Measurements from ENCODE around the gene OAS2.

OAS2 gene

DNA sequence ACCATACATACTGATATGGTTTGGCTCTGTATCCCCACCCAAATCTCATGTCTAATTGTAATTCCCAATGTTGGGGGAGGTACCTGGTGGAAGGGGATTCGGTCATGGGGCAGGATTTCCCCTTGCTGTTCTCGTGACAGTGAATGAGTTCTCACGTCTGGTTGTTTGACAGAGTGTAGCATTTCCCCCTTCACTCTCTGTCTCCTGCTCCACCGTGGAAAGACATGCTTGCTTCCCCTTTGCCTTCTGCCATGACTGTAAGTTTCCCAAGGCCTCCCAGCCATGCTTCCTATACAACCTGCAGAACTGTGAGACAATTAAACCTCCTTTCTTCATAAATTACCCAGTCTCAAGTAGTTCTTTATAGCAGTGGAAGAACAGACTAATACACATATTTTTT, 49.4 kb downstream of the OAS2 start:
- no peak for DNase-seq

DNA sequence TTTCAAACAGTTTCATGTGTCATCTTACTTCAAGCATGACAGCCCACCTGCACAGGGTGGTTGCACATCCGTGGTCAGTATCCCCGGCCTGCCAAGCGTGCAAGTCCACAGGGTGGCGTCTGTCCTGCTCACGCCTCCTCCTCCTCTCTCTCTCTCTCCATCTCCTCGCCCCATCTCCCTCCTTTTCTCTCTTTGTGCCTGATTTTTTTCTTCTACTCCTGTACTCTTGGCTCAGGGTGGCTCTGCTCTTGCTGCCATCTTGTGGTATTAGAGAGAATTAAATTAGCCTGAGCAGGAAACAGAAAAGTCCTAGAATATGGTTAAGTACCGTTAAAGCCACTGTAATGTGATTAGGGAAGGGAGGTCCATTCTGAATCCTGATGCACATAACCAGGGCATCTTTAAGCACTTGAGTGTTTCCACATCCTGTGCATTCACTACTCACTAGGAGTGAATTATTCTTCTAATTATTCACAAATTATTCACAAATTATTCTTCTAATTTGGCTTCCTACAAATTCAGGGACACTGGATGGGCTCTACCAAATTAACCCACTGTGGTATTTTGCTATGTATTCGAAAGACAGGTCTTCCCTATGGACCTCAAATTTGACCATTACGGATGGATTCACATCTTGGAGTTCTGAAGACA, 52.7 kb downstream of the OAS2 start:
- DNase-seq, result no peak

DNA sequence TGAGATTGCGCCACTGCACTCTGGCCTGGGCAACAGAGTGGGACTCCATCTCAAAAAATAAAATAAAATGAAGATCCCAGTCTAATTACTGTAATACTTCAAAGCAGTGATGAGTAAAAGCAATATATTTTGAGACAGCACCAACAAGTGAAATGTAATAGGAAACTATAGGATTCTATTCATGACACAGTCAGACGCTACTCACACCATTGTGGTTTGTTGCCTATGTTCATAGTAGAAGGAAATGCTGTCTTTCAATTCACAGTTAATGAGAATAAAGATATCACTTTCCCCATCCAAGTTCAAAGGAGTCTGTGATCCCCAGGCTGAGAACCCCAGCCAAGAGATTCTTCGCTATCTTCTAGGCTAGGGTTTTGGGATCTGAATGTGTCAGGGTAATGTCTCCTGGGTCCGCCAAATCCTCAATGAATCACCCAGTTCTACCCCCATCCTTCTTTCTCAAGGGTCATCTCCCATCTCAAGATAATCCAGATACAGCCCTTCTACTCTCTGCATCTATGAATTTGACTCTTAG, 61.7 kb downstream of the OAS2 start:
- no peak for DNase-seq

DNA sequence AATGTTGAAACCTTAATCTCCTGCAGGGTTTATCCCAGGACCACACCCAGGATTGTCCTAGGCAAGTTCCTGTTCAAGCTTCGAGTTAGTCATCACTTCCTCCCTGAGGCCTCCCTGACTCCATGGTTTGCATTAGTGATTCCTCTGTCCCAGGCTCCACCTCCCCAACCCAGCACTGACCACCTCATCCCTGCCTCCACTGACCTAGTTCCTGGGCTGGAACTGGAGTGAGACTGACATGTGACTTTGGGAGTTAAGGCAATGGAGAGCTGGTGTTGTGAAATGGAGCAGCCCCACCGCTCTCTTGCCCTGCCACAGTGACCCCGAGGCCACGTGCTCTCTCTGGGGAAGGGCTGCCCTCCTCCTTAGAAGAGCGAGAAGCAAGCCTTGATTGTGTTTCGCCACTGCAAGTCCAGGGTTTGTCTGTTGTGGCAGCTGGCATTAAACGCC, 62.4 kb downstream of the OAS2 start:
- DNase-seq, result no peak

DNA sequence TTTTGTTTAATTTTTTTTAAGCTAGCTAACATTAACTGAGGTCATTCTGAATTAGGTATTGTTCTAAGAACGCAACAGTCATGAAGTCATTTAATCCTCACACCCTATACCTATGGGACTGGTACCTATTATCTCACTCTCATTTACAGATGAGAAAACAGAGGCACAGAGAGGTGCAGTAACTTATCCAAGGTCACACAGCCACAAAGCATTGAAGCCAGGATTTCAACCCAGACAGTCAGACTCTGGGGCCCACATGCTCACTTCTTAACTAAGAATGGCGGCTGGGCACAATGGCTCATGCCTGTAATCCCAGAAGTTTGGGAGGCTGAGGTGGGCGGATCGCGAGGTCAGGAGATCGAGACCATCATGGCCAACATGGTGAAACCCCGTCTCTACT, 63.2 kb downstream of the OAS2 start:
- no peak for DNase-seq

DNA sequence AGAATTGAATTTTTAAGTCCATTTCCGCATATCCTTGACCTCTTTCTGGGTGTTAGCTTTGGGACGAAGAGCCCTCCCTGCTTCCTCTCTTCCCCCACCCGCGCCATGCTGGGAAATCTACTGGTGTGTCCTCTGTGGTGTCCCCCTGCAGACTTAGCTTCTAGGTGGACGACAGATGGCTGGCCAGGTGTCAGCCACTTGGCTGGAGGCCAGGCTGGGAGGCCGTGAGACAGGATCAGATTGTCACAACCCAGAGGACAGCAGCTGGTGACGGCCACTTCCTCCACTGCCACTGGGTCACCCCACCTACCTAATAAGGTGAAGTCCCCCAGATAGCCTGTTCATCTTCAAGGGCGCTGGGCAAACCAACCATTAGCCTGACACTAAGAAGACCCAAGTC, 64.9 kb downstream of the OAS2 start:
- no peak for DNase-seq

DNA sequence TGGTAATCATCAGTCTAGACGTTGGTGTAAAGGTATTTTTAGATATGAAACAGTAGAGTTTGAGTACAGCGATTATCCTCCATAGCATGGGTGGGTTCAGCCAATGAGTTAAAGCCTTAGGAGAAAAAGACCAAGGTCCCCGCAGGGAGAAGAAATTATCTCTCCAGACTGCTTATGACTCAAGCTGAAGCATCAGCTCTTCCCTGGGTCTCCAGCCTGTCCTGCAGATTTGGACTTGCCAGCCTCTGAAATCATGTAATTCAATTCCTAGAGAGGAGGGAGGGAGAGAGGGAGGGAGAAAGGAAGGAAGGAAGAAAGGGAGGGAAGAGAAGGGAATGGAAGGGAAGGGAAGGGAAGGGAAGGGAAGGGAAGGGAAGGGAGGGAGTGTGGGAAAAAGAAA, 66.2 kb downstream of the OAS2 start:
- no peak for DNase-seq

DNA sequence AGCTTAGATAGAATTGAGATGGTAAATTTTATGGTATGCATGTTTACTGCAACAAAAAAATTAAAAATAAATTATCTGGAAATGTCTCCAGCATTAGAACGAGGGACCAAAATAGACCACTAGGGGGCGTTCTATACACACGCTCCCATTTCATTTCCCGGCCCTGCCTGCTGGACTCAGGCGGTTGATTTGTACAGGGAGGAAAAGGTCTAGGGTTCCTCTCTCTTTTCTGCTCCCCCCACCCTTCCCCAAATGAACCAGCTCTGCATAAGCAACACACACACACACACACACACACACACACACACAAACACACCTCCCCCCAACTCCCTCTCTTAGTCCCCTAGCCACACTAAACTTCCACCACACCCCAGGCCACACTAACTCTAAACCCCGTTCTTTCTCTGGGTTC, 70.4 kb downstream of the OAS2 start:
- peak; percentile 52 for DNase-seq

DNA sequence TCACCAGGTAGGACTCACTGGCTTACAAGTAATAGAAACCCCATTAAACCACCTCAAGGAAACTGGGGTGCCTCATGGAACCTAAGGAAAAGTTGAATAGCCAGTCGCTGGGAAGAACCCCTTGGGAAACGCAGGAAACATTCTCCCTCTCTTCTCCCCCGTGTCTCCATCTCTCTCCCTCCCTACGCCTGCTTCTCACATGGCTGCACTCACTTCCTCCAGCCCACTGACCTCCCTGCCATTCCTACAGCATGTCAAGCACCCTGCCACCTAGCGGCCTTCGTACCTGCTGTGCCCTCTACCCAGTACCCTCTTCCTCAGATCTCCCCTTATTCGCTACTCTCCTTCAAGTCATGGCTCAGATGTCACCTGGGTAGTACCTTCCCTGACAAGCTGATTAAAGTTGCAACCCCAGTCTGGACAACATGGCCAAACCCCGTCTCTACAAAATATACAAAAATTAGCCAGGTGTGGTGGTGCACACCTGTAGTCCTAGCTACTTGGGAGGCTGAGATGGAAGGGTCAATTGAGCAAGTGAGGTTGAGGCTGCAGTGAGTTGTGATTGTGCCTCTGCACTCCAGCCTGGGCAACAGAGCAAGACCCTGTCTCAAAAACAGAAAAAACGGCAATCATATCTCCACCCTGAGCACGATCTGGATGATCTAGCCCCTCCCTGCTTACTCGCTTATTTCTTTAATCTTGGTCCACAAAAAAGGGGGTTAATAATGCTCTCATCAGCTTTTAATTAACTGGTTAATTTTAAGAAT, 71.8 kb downstream of the OAS2 start:
- no peak for DNase-seq

DNA sequence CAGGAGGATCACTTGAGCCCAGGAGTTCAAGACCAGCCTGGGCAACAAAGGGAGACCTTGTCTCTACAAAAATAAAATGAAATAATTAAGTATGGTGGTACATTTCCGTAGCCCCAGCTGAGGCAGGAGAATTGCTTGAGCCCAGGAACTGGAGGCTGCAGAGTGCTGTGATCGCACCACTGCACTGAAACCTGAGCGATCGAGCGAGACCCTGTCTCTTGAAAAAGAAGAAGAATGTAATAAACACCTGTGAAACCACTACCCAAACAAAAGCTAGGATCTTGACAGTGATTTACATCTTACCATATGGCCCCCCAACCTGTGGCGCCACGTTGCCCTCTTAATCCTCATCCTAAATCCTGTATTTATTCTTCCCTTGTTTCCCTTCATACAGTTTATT, 72.5 kb downstream of the OAS2 start:
- no peak for DNase-seq

DNA sequence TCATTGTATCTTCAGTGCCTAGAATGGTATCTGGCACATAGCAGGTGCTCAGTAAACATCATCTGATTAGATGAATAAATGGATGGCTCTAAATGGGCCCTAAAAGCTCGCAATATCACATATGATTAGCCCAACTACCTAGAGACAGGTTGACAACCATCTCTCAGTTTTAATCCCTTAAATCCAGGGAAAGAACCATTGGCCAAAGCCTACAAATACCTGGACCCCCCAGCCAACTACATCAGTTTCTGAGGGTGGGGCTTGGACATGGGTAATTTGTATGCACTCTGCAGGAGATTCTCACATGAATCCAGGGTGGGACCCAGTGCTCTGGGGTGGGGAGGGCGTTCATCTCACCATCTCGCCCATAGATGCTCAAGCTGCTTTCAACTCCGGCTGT, 73.4 kb downstream of the OAS2 start:
- DNase-seq, result no peak

DNA sequence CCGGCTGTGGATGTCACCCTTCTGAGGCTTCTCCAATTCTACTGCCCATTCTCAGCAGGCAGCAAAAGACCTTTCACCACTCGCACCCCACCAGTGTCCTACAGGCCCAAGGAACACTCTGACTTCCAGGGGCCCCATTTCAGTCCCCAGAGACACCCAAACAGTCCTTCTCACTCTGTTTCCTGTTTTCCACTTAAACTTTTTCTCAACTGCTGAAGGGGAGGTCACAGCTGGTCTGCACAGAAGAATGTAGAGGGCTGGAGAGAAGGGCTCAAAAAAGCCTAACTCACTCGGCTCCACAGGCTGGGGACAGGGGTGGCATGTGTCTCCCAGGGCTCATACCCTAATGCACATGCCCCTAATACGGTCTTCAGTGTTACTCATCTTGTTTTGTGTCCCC, 74.0 kb downstream of the OAS2 start:
- DNase-seq, result no peak

DNA sequence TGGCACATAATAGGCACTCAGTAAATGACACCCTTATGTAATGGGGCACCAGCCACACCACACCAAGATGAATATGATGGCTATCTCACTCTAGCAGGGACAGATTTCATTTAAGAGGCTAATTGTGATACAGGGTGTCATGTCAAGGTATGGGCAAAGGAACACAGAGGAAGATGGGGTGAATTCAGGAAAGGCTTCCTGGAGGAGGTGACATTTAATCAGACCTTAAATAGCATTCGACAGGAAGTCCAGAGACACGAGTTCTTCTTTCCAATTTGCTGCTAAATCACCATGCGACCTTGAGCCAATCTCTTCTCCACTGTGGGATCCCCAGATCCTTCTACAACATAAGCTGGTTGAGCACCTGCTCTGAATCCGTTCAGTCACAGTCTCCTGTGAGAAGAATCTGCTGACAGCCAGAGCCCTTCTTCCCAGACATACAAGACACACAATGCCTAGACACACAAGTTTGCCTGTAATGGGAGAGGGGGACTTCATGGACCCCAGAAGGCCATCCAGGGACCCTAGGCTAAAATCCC, 76.7 kb downstream of the OAS2 start:
- no peak for DNase-seq

DNA sequence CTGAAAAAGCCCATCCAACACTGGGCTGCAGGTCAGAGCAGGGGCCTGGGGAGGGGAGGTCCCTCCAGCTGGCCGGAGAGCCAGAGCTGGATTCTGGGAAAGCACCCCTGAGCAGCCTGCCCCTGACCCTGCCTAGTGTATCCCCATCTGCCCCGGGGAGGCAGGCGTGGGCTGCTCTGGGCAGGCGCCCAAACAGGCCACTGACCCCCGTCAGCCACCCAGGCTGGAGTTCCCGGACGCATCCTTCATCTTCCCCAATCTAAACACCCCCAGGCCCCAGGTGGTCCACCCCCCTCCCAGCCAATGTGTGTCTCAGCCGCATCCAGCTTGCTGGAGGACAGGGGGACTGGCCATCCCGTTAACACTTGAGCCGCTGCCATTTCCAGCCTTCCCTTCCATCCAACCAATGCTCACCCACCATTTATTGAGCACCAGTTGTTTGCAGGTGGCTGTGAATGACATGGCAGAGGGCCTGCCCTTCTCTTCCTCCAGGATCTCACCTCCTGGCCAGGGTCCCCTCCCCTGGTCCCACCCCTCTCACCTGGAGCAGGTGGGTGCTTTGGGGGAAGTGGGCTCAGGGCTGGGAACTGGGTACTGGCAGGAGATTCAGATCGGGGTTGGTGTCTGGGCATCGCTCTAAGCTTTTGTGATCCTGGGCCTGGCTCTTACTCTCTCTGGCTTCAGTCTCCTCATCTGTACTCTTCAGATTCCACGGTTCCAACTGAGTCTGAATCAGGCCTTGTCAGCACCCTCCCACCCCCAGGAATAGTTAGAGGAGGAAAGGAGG, 77.5 kb downstream of the OAS2 start:
- DNase-seq, result no peak

DNA sequence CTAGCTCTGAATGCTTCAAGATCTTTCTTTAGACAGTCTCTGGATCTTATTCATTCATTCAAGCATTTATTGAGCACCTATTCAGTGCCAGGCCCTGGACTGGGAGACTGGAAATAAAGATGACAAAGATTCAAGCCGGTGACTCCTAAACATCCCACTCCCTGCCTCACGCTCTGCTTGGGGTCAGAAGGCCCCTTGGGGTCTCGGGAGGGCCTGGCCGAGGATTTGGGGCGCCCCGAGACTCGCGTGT, 78.0 kb downstream of the OAS2 start:
- DNase-seq, result no peak

DNA sequence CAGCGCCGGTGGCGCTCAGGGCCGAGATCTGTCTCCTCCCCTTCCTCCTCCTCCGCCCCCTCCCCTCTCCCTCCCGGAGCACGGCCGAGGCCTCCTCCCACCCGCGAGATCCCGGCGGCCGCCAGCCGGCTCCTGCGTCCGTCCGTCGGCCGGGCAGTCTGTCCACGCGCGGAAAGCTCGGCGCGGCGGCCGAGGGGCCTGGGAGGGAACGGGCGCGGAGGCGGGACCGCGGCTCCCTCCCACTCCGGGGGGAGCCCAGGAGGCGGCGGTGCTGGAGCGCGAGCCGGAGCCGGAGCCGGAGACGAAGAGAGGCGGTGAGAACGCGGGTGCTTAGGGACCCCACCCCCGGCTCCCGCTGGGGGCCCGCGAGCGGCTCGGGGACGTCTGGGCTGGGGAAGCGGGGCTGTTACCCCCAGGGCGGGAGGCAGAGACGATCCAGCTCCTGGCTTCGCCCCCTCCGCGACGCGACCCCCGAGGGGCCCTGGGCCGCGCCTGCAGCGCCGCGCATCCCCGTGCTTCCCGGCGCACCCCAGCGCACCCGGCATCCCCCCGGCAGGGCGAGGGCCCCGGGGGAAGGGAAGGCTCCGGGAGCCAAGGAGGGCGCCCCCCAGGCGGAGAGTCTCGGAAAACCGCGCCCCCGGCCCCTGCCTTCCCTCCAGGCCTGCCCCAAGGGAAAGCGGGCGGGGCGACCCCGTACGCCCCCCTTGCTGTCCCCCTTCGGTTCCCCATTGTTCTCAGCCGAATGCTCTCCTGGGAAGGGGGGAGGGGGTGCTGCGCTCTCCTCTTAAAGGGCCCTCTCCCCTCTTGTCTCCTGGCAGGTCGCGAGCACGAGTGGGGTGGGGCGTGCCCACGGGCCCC, 78.5 kb downstream of the OAS2 start, which contains the start of gene DTX1:
Gene DTX1 (plus strand): TSS at position 100 of the 858 bp plus-strand sequence. CDS start 1,463 bp downstream, outside the sequence.
- DNase-seq, result peak; percentile 40

DNA sequence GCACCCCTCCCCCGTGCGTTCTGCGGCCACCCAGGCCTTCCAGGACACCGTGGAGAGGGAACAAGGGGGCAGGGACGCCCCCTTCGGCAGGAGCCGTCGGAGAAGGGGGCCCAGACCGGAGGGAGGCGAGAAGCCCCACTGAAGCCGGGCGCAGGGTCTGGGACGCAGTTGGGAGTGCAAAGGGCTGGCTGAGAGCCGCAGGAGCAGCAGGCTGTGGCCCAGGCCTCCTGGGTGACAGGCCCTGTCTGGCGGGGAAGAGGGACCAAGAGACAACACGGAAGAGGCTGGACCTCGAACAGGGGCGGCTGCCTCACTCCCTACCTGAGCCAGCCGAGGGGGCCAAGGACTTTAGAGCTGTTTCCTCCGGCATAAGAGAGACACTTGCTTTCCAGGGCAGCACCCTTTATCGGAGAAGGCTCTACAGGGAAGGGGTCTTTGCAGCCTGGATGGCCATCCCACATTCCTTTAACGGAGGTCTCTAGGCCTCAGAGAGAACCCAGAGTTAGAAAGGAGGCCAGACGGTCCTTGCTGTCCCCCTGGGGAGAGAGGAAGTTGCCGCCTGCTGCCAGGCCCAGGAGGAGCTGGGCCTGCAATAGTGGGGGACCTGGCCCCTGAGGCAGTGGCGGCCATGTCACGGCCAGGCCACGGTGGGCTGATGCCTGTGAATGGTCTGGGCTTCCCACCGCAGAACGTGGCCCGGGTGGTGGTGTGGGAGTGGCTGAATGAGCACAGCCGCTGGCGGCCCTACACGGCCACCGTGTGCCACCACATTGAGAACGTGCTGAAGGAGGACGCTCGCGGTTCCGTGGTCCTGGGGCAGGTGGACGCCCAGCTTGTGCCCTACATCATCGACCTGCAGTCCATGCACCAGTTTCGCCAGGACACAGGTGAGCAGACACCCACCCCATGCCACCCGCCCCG, 79.5 kb downstream of the OAS2 start:
- DNase-seq, result no peak

DNA sequence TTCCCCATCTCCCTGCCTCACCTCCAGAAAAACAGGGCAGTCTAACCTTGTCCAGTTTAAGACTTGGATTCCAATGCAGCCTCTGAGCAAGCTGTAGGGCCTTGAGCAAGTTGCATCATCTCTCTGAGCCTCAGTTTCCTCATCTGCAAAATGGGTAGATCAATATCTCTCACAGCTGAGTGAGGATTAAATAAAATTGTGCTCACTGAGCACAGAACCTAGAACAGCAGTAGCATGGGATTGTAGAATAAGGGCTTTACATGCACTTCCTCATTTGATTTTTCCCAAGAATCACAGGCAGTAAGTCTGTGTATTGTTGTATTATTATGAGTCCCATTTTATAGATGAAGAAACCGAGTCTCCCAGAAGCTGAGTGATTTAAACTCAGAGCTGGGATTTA, 80.2 kb downstream of the OAS2 start:
- no peak for DNase-seq

DNA sequence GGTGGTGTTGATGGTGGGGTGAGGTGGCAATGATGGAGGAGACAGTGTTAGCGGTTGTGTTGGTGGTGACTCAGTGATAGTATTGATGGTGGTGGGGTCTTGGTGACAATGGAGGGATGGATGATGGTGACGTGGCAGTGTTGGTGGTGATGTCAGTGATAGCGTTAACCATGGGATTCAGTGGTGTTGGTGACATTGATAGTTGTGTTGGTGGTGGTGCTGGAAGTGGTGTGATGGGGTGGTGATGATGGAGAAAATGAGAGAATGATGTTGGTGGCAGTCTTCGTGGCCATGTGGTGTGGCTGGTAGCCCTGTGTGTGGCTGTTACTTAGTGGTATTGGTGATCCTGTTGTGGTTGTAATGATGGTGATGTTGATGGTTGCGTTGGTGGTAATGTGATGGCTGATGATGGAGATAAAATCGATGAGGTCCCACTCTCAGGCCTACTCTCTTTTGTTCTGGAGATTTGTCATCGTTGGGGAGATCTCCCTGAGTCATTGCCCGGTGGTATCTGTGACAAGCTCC, 80.8 kb downstream of the OAS2 start:
- DNase-seq, result no peak

DNA sequence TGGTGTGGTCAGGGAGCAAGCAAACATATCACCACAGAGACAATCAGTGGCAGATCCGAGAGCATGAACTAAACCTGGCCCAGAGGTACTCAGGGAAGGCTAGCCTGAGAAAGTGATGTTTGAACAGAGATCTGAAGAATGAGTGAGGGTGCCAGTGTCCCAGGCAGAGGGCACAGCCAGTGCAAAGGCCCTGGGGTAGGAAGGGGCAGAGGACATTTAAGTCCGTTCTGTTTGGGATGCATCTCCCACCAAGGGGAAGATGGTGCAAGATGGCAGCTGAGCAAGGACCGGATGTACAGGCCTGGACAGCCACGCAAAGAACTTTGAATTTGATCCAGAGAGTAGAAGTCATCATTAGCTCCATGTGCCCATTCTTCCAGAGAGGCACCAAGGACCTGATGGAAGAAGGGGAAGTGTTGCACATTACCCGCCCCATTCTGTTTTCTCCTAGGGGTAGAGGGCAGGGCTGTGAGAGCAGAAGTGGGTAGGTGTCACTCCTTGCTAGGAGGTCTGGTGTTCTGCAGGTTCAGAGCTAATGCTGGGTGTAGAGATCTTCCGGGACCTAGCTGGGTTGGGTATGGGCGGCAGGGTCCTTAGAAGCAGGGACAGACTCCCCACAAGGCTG, 82.1 kb downstream of the OAS2 start:
- DNase-seq, result no peak
